ENCODE measurements around the gene ZNF831. TPM values are rescaled to one million over a fixed set of nuclear protein-coding genes. Genes with fewer than 3 reads are reported as not detected.

ZNF831 gene
- total and polyA plus RNA-seq, 10 of the 15 experiments (the other 5 are each of a cell fraction or from before 2014, with no cell fraction given), result 0.01 to 0.97 (median 0.23) TPM

- H3K9ac ChIP-seq (ENCODE audit: control insufficient read depth, insufficient read depth, low read length), result no peak overlapping the region
- ATAC-seq (no peak), FAIRE-seq (no peak), DNase-seq (ENCODE audit: low read depth, low spot score) (no peak)
- ChIA-PET CTCF (no interaction called here), SMC1A (ENCODE audit: uncharacterized antibody, unreplicated experiment) (no interaction called here), POLR2A (no interaction called here), RAD21 (ENCODE audit: unreplicated experiment) (no interaction called here)
- H3K27me3 ChIP-seq (replicated peaks in 1 of 2; ENCODE audit: control insufficient read depth in 2 of 2, insufficient read depth in 2 of 2, low read length in 1 of 2), result no peaks in the 10 kb centered on the region; a peak in 2 of 4 replicates
- in situ Hi-C loops (cut with MboI) (no loop called here), intact Hi-C loops (cut with micrococcal nuclease; ENCODE audit: unreplicated experiment) (no loop called here)
- H3K4me1 ChIP-seq (ENCODE audit: control insufficient read depth, insufficient read depth, low read length), result no peaks in the 10 kb centered on the region
- no peak overlapping the region for H3K4me2 ChIP-seq (ENCODE audit: control insufficient read depth, insufficient read depth)
- H3K27ac ChIP-seq (ENCODE audit: control insufficient read depth, insufficient read depth), result no peak overlapping the region
- BruUV-seq (replicated peaks), result no TSS peak
- H3K36me3 ChIP-seq (ENCODE audit: control insufficient read depth in 2 of 2, insufficient read depth in 2 of 2, low read length in 1 of 2), result no peaks in the 10 kb centered on the region
- WGBS (ENCODE audit: insufficient coverage, insufficient replicate concordance, low lambda C conversion rate, missing lambda C conversion rate), result 6% methylated on average over 8 of the region's 8 CpGs
- H3K4me3 ChIP-seq, result no peak overlapping the region
- no peak overlapping the region for H2AFZ ChIP-seq (ENCODE audit: control insufficient read depth, low read depth, low read length)
- H4K20me1 ChIP-seq (ENCODE audit: control insufficient read depth, insufficient read depth), result no peaks in the 10 kb centered on the region
- H3K79me2 ChIP-seq (ENCODE audit: control insufficient read depth, insufficient read depth, low read length), result no peaks in the 10 kb centered on the region
- TF ChIP-seq GABPA (IDR thresholded peaks at IDR 0.05; ENCODE audit: low read depth) (no peak), ZBTB40 (IDR thresholded peaks at IDR 0.05; ENCODE audit: borderline replicate concordance) (no peak), TCF3 (IDR thresholded peaks at IDR 0.05; ENCODE audit: borderline replicate concordance, insufficient read depth, low read depth, low read length) (no peak), CREB1 (IDR thresholded peaks at IDR 0.05; ENCODE audit: low read depth) (no peak), ZNF24 (IDR thresholded peaks at IDR 0.05) (no peak), MEF2A (IDR thresholded peaks at IDR 0.05; ENCODE audit: insufficient read depth, low read depth, low read length) (no peak), HDGF (IDR thresholded peaks at IDR 0.05) (no peak), IRF3 (IDR thresholded peaks at IDR 0.05) (no peak), SUZ12 (IDR thresholded peaks at IDR 0.05; ENCODE audit: unreplicated experiment) (no peak), TCF12 (IDR thresholded peaks at IDR 0.05; ENCODE audit: low read depth, low read length) (no peak), NRF1 (conservative IDR thresholded peaks at IDR 0.05; ENCODE audit: low read depth, low read length) (no peak)
- no peaks in the 10 kb centered on the region for H3K9me3 ChIP-seq (replicated peaks; ENCODE audit: control insufficient read depth, insufficient read depth, low read length)
Observed at GRCh38 chr20:59246691-59247400, 83.2 kb downstream of the ZNF831 start.

Data from GM12878 (cell line).